Measurements from ENCODE around the gene SYNDIG1. TPM values are rescaled to one million over a fixed set of nuclear protein-coding genes. Genes with fewer than 3 reads are reported as not detected.

SYNDIG1 gene
- total RNA-seq, 1 donor from 2014 or later: 5.7 TPM

GRCh38 chr20:24522452-24523330, 53.3 kb downstream of the SYNDIG1 start:
- DNase-seq (ENCODE audit: low spot score): no peak

- no peak for DNase-seq (ENCODE audit: low spot score)
Observed at GRCh38 chr20:24523661-24524060, 54.2 kb downstream of the SYNDIG1 start.

GRCh38 chr20:24528583-24529368, 59.3 kb downstream of the SYNDIG1 start:
- no peak for DNase-seq (ENCODE audit: low spot score)

GRCh38 chr20:24529369-24529719, 59.9 kb downstream of the SYNDIG1 start:
- no peak for DNase-seq (ENCODE audit: low spot score)

GRCh38 chr20:24530131-24530680, 60.8 kb downstream of the SYNDIG1 start:
- DNase-seq (ENCODE audit: low spot score): no peak

- DNase-seq (ENCODE audit: low spot score): no peak
Observed at GRCh38 chr20:24531202-24531601, 61.8 kb downstream of the SYNDIG1 start.

GRCh38 chr20:24531631-24532419, 62.4 kb downstream of the SYNDIG1 start:
- DNase-seq (ENCODE audit: low spot score): no peak

GRCh38 chr20:24533449-24533848, 64.0 kb downstream of the SYNDIG1 start:
- no peak for DNase-seq (ENCODE audit: low spot score)

- no peak for DNase-seq (ENCODE audit: low spot score)
Observed at GRCh38 chr20:24534282-24534681, 64.9 kb downstream of the SYNDIG1 start.

GRCh38 chr20:24535941-24536730, 66.7 kb downstream of the SYNDIG1 start:
- DNase-seq (ENCODE audit: low spot score): no peak

- no peak for DNase-seq (ENCODE audit: low spot score)
Observed at GRCh38 chr20:24537210-24537609, 67.8 kb downstream of the SYNDIG1 start.

GRCh38 chr20:24542721-24543120, 73.3 kb downstream of the SYNDIG1 start:
- no peak for DNase-seq (ENCODE audit: low spot score)

GRCh38 chr20:24543168-24543567, 73.7 kb downstream of the SYNDIG1 start:
- no peak for DNase-seq (ENCODE audit: low spot score)

- DNase-seq (ENCODE audit: low spot score): no peak
Observed at GRCh38 chr20:24543741-24544140, 74.3 kb downstream of the SYNDIG1 start.

- DNase-seq (ENCODE audit: low spot score): no peak
Observed at GRCh38 chr20:24544371-24544770, 74.9 kb downstream of the SYNDIG1 start.

- no peak for DNase-seq (ENCODE audit: low spot score)
Observed at GRCh38 chr20:24545168-24545567, 75.7 kb downstream of the SYNDIG1 start.

GRCh38 chr20:24546232-24546892, 76.9 kb downstream of the SYNDIG1 start:
- no peak for DNase-seq (ENCODE audit: low spot score)

- no peak for DNase-seq (ENCODE audit: low spot score)
Observed at GRCh38 chr20:24547967-24548366, 78.5 kb downstream of the SYNDIG1 start.

GRCh38 chr20:24559114-24559732, 89.8 kb downstream of the SYNDIG1 start:
- DNase-seq (ENCODE audit: low spot score): no peak
